Embryonic facial prominence (tissue), 1 donor: ENCODE data around the gene CYFIP1.

Experiments used
- DNase-seq: peaks from one replicate; pipeline ENCODE4 v3.0.0-alpha.2; 2016; ENCODE audit errors: extremely low spot score

Gene CYFIP1

DNA sequence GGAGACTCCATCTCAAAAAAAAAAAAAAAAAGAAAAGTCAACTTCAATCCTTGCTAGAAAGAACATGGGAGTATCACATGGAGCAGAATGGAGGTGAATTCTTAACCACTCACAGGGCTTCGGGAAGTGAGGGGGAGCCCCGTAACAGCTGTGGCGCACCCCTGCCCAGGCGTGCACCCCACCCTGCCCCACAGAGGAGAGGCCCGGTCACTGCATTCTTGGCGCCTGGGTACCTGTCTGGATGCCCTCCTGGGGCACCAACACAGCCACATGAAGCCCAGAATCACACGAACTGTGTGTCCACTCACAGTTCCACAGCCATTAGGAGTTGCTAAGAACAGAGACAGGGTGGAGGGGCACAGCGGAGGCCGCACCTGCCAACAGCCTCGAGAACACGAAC, 89.9 kb downstream of the CYFIP1 start:
- no peak for DNase-seq

DNA sequence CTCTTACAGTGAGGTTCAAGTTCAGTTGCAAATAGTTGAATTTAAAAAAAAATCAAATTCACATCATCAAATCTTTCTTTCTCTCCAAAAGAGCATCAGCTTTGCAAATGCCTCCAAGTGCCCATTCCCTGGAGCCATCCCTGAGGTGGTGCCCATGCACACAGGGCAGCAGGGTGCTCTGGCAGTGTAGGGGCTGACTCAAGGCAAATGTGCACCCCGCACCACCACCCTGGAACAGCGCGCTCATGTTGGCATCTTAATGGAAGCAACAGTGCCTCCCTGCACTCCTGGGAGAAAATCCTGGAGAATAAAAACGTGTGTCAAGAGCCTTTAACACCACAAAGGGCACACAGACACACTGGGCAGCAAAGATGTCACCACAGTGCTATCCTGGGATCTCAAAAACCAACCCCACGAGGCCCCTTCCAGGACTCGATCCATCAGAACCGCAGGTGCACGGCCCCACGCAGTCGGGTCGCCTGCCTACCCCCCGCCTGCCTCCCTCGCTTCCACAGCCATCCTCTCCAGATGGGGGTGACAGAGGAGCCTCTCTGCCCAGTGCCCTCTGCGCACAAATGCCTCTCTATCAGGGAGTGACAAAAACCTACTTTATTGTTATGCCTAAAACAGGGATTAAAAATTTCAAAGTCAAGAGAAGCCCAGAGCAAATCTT, 90.9 kb downstream of the CYFIP1 start:
- no peak for DNase-seq

GRCh38 chr15:22888120-22888859, 91.9 kb downstream of the CYFIP1 start:
- DNase-seq, result no peak

DNA sequence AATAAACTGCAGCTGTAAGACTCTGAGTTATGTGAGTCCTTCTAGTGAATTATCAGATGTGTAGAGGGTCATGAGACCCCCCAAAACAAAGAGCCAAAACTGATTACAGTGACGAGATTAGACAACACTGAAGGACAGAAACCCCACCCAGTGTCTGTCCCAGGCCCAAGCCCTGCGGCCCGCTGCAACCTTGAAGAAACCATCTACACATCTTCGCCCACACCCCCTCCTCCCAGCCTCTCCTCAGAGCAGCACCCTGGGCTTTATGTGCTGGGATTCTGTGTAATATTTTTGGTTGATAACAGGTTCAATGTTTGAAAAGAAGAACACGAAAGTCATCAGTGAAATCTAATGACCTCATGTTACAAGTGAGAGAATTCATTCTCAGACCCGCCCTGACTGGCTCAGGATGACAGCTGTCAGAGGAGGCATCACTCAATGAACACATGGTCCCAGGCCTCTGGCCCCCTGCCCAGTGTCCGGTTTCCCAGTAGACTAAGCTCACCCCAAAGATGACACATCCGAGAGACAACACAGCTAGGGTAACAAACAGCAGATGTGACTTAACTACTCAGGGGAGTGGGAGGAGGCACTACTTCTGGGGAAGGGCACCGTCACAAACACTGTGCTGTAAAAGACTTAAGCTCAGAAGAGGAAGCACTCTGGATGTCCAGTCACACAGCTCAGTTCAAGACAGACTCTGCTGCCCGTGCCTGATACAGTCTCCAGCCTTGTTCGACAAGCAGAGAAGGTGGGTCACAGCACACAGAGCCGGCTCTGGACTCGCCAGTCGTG, 92.8 kb downstream of the CYFIP1 start:
- no peak for DNase-seq

- DNase-seq, result no peak
Observed at GRCh38 chr15:22885120-22885519, 95.0 kb downstream of the CYFIP1 start.

- DNase-seq, result no peak
Observed at GRCh38 chr15:22884344-22884743, 95.8 kb downstream of the CYFIP1 start.

DNA sequence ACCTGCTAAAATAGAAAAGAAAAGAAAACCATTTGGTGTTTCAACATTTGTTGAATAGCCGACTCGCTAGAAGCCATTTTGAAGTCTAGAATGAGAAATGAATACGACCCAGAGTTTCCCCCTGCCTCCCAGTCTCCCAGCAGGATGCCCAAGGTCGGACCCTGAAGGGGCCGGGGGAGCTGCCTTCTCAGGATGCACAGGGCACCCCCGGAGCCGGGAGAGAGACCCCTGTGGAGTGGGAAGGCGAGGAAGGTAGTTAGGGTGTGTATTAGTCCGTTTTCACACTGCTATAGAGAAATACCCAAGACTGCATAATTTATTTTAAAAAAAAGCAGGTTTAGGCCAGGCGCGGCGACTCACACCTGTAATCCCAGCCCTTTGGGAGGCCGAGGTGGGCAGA, 97.0 kb downstream of the CYFIP1 start:
- DNase-seq, result no peak

DNA sequence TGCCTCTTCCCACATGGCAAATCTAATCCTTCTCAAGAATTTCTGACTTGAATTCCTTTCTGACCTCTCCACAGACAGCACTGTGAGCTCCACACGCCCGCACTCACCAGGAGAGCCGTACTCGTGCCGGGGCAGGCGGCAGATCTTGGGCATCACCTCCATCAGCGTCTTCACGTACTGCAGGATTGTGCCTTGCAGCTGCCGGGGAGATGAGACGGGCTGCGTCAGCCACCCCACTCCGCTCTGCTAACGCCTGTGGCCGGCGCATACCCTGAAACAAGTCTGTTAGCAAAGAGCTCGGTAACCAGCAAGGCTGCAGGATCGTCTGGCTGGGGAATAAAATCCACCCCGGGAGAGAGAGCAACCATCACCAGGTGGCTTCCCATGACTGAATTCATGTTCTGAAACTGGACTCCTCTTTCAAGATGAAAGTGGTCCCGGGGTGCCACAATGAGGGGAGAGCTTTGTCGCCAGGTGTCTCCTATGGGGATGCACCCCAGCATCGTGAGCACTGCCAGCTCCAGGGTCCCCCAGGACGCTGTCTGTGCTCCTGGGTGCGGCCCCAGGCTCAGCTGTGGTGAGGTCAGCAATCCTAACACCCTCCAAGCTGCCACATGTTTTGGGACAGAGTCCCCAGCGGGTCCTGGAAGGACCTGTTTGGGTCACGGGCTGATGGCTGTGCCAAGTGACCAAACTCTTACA, 98.3 kb downstream of the CYFIP1 start:
- DNase-seq, result no peak

DNA sequence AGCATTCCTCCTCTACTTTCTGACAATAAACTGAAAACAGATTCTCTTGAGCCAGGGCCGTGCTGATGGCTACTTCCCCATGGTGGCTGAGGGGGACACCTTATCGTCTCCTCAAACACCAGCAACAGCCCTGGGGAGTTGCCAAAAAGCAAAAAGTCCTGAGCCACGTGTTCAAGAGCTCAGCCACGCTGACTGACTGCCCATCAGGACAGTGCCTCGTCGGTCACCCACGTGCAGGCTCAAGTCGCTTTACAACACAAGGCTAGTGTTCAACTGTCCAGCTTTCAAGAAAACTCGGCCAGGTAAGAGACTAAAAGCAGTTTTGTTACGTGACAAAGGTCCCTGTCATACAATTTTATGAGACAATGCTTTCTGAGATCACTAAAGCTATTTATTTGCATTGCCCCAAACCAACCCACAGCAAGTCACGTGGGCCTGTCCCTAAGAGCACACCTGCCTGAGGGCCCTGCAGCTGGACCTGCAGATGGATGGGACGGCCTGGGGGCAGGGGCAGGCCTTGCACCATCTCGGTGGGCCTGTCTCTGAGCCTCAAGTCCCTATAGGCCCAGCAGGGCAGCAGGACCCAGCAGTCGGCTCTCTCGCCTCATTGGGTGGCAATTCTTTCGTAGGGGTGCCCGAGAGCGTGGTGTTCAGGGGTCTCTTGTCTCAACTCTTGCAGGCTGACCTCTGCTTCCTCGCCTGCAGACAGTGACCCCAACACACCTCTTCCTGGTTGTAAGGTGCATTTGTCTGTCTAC, 99.0 kb downstream of the CYFIP1 start:
- no peak for DNase-seq

DNA sequence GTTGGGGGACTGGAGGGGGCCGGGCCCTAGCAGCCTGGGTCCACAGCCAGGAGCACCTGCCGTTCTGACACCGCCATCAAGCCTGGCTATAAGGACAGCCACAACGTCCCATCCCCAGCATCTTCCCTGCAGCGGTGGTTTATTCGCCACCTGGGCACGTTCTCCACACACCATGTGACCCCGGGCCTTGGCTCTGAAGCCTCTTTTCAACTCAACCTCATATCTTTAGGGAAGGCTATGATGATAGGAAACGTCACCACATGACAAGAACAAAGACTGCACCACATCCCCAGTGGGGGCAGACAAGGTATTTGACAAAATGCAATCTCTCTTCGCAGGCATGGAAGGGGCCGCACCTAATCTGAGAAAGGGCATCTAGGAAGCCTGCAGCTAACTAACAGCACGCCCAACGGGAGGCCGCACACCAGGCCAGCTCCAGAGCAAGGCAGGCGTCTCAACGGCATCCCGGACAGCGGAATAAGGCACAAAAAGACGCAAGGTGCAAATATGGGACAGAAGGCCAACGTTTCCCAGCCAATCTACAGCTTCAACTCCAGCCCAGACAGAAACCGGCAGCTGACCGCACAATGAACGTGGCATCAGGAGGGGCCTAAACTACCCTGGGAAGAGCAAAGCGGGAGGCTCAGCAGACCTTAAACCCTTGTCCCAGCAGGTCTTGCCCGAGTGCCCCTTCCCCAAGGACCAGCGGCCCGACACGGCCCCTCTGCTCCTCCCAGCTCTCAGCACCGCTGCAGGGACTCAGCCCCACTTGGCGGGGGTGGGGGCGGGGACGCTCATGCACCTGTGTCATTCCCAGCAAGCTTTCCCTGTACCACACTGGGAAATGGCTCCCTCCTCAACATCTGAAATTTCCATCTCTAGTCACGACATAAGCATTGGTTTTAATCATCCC, 99.8 kb downstream of the CYFIP1 start:
- DNase-seq, result no peak

DNA sequence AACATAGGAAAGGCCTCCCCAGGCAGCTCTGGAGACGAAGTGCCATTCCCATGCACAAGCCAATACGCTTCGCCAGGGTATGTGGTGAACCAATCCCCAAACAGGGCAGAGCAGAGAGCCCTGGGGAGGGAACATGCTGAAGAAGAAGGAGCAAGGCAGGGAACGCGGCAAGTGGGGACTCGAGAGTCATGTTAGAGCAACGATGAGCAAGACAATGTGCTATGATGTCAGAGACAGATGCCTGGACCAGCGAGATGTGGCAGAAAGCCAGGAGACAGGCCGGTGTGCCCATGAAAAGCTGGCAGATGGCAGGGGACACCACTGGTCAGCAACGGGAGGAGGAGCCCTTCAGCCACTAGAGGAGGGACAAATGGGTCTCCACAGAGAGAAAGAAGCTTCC, 102.1 kb downstream of the CYFIP1 start:
- DNase-seq, result no peak

GRCh38 chr15:22877607-22878006, 102.6 kb downstream of the CYFIP1 start:
- no peak for DNase-seq

- no peak for DNase-seq
Observed at GRCh38 chr15:22877117-22877516, 103.1 kb downstream of the CYFIP1 start.

- DNase-seq, result no peak
Observed at GRCh38 chr15:22874966-22875365, 105.2 kb downstream of the CYFIP1 start.

GRCh38 chr15:22874256-22874655, 105.9 kb downstream of the CYFIP1 start:
- DNase-seq, result no peak

- no peak for DNase-seq
Observed at GRCh38 chr15:22873841-22874240, 106.3 kb downstream of the CYFIP1 start.

DNA sequence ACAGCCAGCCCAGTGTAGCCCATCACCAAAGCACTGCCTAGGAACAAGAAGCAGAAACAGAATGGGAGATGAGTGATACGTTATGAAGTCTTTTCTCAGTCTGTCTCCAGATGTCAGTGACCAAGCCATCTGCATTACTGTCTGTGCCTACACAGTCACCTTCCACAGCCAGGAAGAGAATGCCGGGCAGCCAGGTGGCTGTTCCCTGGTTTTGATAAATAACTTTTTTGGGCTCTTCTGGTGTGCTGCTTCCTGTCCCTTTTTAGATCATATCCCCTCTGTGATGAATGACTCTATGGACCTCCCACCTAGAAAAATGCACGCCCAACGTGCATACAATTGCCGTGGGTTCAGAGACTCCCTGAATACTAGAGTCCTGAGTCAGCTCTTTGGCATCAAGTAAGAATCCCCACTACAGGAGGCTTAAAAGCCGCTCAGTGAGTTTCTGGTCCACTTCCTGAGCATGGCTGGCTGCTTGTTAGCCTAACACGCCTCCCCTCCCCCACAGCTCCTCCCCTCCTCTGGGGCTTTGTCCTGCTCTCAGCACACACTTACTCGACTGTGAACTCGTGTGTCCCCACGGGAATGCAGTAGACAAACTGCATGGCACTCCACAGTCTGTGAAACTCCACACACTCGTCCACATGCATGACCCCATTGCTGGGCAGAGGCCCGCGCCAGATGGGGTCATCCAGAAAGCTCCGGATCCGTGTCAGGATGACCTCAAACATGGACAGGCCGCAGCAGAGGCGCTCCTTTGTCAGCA, 107.0 kb downstream of the CYFIP1 start:
- no peak for DNase-seq

DNA sequence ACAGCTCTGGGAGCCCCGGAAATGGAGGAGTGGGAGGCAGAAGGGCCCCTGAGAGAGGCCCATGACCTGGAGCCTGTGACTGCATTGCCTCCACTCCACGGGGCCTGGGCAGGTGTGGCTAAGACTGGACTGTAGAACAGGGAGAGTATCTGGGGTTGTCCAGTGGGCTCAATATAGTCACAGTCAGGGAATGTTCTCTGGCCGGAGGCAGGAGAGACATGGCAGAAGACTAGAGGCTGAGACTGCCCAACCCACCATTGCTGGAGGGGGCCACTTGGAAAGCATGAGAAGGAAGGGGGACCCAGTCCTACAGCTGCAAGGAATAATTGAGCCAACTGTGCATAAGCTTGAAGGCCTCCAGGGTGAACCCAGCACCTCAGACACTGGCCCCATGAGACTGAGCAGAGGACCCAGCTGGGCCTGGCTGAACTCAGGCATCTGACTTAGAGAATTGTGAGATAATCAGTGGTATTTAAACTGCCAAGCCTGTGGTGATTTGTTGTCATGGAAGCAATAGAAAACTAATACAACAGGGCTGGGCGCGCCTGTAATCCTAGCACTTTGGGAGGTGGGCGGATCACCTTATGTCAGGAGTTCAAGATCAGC, 108.6 kb downstream of the CYFIP1 start:
- no peak for DNase-seq

DNA sequence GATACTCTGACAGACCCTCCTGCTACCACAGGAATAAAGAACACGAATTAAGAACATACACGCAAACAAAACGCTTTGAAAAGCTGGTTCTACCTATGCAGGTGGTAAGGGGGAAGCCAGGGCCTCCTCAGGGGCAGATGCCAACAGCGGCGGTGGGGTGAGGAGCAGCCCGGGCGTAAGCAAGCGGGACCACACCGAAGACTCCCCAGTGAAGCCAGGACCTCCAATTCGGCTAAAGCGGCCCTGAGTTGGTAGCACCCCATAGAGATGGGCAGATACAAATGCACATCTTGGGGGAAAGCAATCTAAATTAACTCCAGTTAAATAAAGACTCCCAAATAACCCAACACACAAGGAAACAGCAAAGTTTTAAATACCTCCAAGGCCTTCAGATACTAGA, 109.3 kb downstream of the CYFIP1 start:
- no peak for DNase-seq
